ENCODE results near the gene FAR2.

Gene FAR2

DNA sequence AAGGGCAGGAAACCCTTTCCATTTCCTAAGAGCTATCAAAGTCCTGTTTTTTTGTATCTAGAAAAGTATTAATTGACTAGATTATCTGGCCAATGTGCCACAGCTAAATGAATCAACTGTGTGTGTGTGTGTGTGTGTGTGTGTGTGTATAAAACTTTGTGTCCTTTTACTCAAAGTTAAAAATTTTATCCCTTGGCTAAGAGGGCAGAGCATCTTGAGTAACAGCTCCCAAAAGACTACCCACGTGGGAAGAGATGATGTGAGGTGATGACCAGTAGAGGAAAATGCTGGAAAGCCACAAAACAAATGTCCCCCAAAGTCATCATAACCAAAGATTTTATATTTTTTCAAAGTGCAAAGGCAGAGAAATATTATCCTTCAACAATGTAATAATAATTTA, 90.3 kb downstream of the FAR2 start:
- H3K23ac ChIP-seq (ENCODE audit: low read length in 2 of 2): no peak overlapping the region
- no peak overlapping the region for H3K18ac ChIP-seq (ENCODE audit: low read depth in 1 of 2, low read length in 2 of 2)
- H3K4ac ChIP-seq (ENCODE audit: low read depth in 1 of 2, low read length in 2 of 2): no peak overlapping the region
- no peak overlapping the region for H2BK12ac ChIP-seq (ENCODE audit: low read length in 2 of 2)
- peaks cover 4% of the 10 kb centered on the region for H3K4me1 ChIP-seq (ENCODE audit: control insufficient read depth, insufficient read depth, low read depth, low read length)
- H3K9me3 ChIP-seq (ENCODE audit: control insufficient read depth, low read length): no peaks in the 10 kb centered on the region
- no peaks in the 10 kb centered on the region for H3K27me3 ChIP-seq (ENCODE audit: control insufficient read depth in 1 of 2, insufficient read depth in 1 of 2, low read length in 2 of 2)
- no peak overlapping the region for H2AFZ ChIP-seq (ENCODE audit: low read depth, low read length)
- no peak overlapping the region for H2BK120ac ChIP-seq (ENCODE audit: low read depth, low read length)
- H3K36me3 ChIP-seq (ENCODE audit: control insufficient read depth in 1 of 2, insufficient read depth in 2 of 2, low read depth in 1 of 2, low read length in 2 of 2): no peaks in the 10 kb centered on the region
- no peak overlapping the region for H3K14ac ChIP-seq (ENCODE audit: low read length in 2 of 2)
- DNase-seq: no peak
- no peak overlapping the region for H4K8ac ChIP-seq (ENCODE audit: low read length)
- no peak overlapping the region for H3K27ac ChIP-seq (ENCODE audit: low read length, poor library complexity, severe bottlenecking)
- H4K91ac ChIP-seq (ENCODE audit: low read length): no peak overlapping the region
- no CpG with 5 or more reads among the region's 1 CpG for WGBS
- peaks cover 3% of the 10 kb centered on the region for H3K79me1 ChIP-seq (replicated peaks; ENCODE audit: low read length, poor library complexity, severe bottlenecking)
- no peak overlapping the region for H3K4me2 ChIP-seq (ENCODE audit: low read length, poor library complexity, severe bottlenecking)
- H3K9ac ChIP-seq (ENCODE audit: low read length): peak overlapping the region; percentile 3
- no peak overlapping the region for H2BK15ac ChIP-seq (ENCODE audit: low read depth, poor library complexity, severe bottlenecking)
- no peak overlapping the region for H2AK5ac ChIP-seq (ENCODE audit: low read length, severe bottlenecking)
- no peak overlapping the region for H3K4me3 ChIP-seq (ENCODE audit: insufficient read depth in 1 of 2, low read depth in 1 of 2, low read length in 2 of 2)
- H2BK5ac ChIP-seq (ENCODE audit: low read depth, low read length, poor library complexity, severe bottlenecking): no peak overlapping the region

DNA sequence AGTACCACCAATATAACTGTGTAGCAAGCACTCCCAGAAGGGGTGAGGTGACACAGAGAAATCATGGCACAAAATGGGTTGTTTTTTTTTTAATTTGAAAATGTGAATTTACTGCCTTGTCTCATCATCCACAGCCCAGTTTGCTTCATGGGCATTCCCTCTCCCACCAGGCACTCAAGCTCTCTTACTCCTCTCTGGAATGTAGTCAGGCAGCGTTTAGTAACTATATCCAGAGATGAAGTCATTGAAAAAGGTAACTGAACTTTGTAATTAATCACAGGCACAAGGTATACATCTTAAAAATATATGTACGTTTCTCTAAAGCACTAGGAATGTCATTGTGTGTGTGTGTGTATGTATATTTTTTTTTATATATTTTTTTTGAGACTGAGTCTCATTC, 91.4 kb downstream of the FAR2 start:
- no peak overlapping the region for H3K4me3 ChIP-seq (ENCODE audit: insufficient read depth in 1 of 2, low read depth in 1 of 2, low read length in 2 of 2)
- H3K79me1 ChIP-seq (replicated peaks; ENCODE audit: low read length, poor library complexity, severe bottlenecking): peaks cover 3% of the 10 kb centered on the region
- no peak overlapping the region for H4K8ac ChIP-seq (ENCODE audit: low read length)
- DNase-seq: no peak
- peak overlapping the region in 1 of 2 experiments; percentile 56 for H2BK12ac ChIP-seq (ENCODE audit: low read length in 2 of 2)
- H3K4me2 ChIP-seq (ENCODE audit: low read length, poor library complexity, severe bottlenecking): no peak overlapping the region
- no peaks in the 10 kb centered on the region for H3K36me3 ChIP-seq (ENCODE audit: control insufficient read depth in 1 of 2, insufficient read depth in 2 of 2, low read depth in 1 of 2, low read length in 2 of 2)
- no peak overlapping the region for H2AFZ ChIP-seq (ENCODE audit: low read depth, low read length)
- no peak overlapping the region for H4K91ac ChIP-seq (ENCODE audit: low read length)
- no peak overlapping the region for H3K18ac ChIP-seq (ENCODE audit: low read depth in 1 of 2, low read length in 2 of 2)
- no peak overlapping the region for H2AK5ac ChIP-seq (ENCODE audit: low read length, severe bottlenecking)
- H3K9me3 ChIP-seq (ENCODE audit: control insufficient read depth, low read length): no peaks in the 10 kb centered on the region
- H3K14ac ChIP-seq (ENCODE audit: low read length in 2 of 2): no peak overlapping the region
- WGBS: no CpG with 5 or more reads among the region's 2 CpGs
- peaks cover 4% of the 10 kb centered on the region for H3K4me1 ChIP-seq (ENCODE audit: control insufficient read depth, insufficient read depth, low read depth, low read length)
- H3K23ac ChIP-seq (ENCODE audit: low read length in 2 of 2): no peak overlapping the region
- no peaks in the 10 kb centered on the region for H3K27me3 ChIP-seq (ENCODE audit: control insufficient read depth in 1 of 2, insufficient read depth in 1 of 2, low read length in 2 of 2)
- H2BK5ac ChIP-seq (ENCODE audit: low read depth, low read length, poor library complexity, severe bottlenecking): no peak overlapping the region
- no peak overlapping the region for H2BK120ac ChIP-seq (ENCODE audit: low read depth, low read length)
- H3K4ac ChIP-seq (ENCODE audit: low read depth in 1 of 2, low read length in 2 of 2): peak overlapping the region in 1 of 2 experiments; percentile 6
- H3K27ac ChIP-seq (ENCODE audit: low read length, poor library complexity, severe bottlenecking): no peak overlapping the region
- no peak overlapping the region for H3K9ac ChIP-seq (ENCODE audit: low read length)
- no peak overlapping the region for H2BK15ac ChIP-seq (ENCODE audit: low read depth, poor library complexity, severe bottlenecking)

DNA sequence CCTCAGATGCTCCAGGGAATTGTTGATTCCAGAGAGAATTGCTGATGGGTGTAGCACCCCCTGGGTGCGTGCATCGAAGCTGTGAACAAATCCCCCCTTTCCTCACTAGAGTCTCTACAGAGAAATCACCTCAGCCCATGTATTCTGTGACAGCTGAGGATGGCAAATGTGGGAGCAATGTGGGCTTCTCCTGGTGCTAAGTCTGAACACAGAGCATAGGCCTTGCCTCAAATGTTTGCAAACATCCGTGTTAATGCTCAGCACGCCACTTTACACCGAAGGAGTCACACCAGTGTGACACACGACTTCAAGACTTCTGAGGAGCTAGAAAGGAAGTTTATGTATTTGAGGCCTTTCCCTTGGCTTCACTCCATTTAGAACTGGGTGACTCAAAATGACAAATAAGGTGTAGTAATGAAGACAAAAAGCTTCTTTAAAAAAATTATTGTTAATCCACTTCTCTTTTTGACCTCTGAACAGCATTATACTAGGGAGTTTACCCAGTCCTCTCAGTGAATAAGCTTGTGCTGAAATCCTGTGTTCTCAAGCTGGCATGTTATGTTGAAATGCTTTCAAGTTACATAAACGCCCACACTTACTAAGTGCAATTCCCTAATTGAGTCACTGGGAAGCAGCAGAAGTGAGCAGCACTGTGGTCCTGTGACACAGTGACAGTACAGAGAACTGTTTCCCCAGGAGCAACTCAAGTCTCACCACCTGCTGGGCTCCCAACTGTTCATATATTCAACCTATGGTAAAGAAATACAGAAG, 92.9 kb downstream of the FAR2 start:
- Histone ChIP-seq H2BK12ac (ENCODE audit: low read length in 2 of 2) (peak overlapping the region; percentile 1 to 59), H3K27ac (ENCODE audit: low read length, poor library complexity, severe bottlenecking) (no peak overlapping the region), H3K36me3 (ENCODE audit: control insufficient read depth in 1 of 2, insufficient read depth in 2 of 2, low read depth in 1 of 2, low read length in 2 of 2) (no peaks in the 10 kb centered on the region), H3K4me1 (ENCODE audit: control insufficient read depth, insufficient read depth, low read depth, low read length) (peaks cover 4% of the 10 kb centered on the region), H3K9ac (ENCODE audit: low read length) (peak overlapping the region; percentile 73), H3K27me3 (ENCODE audit: control insufficient read depth in 1 of 2, insufficient read depth in 1 of 2, low read length in 2 of 2) (no peaks in the 10 kb centered on the region), H3K23ac (ENCODE audit: low read length in 2 of 2) (no peak overlapping the region), H3K14ac (ENCODE audit: low read length in 2 of 2) (no peak overlapping the region), H3K4me2 (ENCODE audit: low read length, poor library complexity, severe bottlenecking) (no peak overlapping the region), H3K4ac (ENCODE audit: low read depth in 1 of 2, low read length in 2 of 2) (peak overlapping the region in 1 of 2 experiments; percentile 24), H3K79me1 (replicated peaks; ENCODE audit: low read length, poor library complexity, severe bottlenecking) (peaks cover 3% of the 10 kb centered on the region), H2AFZ (ENCODE audit: low read depth, low read length) (no peak overlapping the region), H3K9me3 (ENCODE audit: control insufficient read depth, low read length) (no peaks in the 10 kb centered on the region), H3K4me3 (ENCODE audit: insufficient read depth in 1 of 2, low read depth in 1 of 2, low read length in 2 of 2) (peak overlapping the region in 1 of 2 experiments; percentile 6), H4K91ac (ENCODE audit: low read length) (no peak overlapping the region), H4K8ac (ENCODE audit: low read length) (peak overlapping the region; percentile 4), H2BK15ac (ENCODE audit: low read depth, poor library complexity, severe bottlenecking) (no peak overlapping the region), H3K18ac (ENCODE audit: low read depth in 1 of 2, low read length in 2 of 2) (peak overlapping the region; percentile 0 to 23), H2AK5ac (ENCODE audit: low read length, severe bottlenecking) (no peak overlapping the region), H2BK5ac (ENCODE audit: low read depth, low read length, poor library complexity, severe bottlenecking) (no peak overlapping the region), H2BK120ac (ENCODE audit: low read depth, low read length) (no peak overlapping the region)
- 13% methylated on average over 6 of the region's 7 CpGs for WGBS
- DNase-seq: peak; percentile 94

DNA sequence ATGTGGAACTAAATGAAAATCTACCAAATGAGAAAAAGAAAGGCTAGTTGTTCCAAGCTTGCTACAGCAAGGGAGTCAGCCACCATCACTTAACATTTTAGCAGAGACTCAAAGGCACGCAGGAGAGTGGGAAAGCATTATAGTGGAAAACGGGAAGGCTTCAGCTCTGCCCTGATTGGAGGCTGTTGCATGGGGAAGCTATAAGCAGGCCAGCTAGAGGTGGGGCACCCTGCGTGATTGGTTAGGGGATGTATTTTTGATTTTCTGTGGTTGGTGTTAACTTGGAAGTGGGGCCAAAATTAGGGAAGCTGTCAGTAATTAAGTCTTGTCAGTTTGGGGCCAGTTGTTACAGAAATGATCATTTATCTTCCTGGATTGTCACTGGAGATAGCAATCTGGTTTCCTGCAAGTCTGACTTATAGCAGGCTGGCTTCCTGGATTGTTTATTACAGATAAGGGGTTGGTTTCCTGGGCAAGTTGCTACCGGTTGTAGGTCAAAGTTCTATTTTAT, 93.9 kb downstream of the FAR2 start:
- Histone ChIP-seq H2AFZ (ENCODE audit: low read depth, low read length) (no peak overlapping the region), H3K36me3 (ENCODE audit: control insufficient read depth in 1 of 2, insufficient read depth in 2 of 2, low read depth in 1 of 2, low read length in 2 of 2) (no peaks in the 10 kb centered on the region), H3K4me1 (ENCODE audit: control insufficient read depth, insufficient read depth, low read depth, low read length) (peaks cover 4% of the 10 kb centered on the region), H3K9me3 (ENCODE audit: control insufficient read depth, low read length) (no peaks in the 10 kb centered on the region), H2BK12ac (ENCODE audit: low read length in 2 of 2) (no peak overlapping the region), H3K9ac (ENCODE audit: low read length) (peak overlapping the region; percentile 73), H2BK5ac (ENCODE audit: low read depth, low read length, poor library complexity, severe bottlenecking) (no peak overlapping the region), H3K27ac (ENCODE audit: low read length, poor library complexity, severe bottlenecking) (no peak overlapping the region), H2BK120ac (ENCODE audit: low read depth, low read length) (no peak overlapping the region), H3K14ac (ENCODE audit: low read length in 2 of 2) (no peak overlapping the region), H3K4me3 (ENCODE audit: insufficient read depth in 1 of 2, low read depth in 1 of 2, low read length in 2 of 2) (no peak overlapping the region), H3K23ac (ENCODE audit: low read length in 2 of 2) (no peak overlapping the region), H4K91ac (ENCODE audit: low read length) (peak overlapping the region; percentile 66), H3K4ac (ENCODE audit: low read depth in 1 of 2, low read length in 2 of 2) (no peak overlapping the region), H3K79me1 (replicated peaks; ENCODE audit: low read length, poor library complexity, severe bottlenecking) (peaks cover 3% of the 10 kb centered on the region), H3K4me2 (ENCODE audit: low read length, poor library complexity, severe bottlenecking) (no peak overlapping the region), H2AK5ac (ENCODE audit: low read length, severe bottlenecking) (no peak overlapping the region), H3K27me3 (ENCODE audit: control insufficient read depth in 1 of 2, insufficient read depth in 1 of 2, low read length in 2 of 2) (no peaks in the 10 kb centered on the region), H4K8ac (ENCODE audit: low read length) (peak overlapping the region; percentile 37), H3K18ac (ENCODE audit: low read depth in 1 of 2, low read length in 2 of 2) (peak overlapping the region in 1 of 2 experiments; percentile 78), H2BK15ac (ENCODE audit: low read depth, poor library complexity, severe bottlenecking) (no peak overlapping the region)
- peak; percentile 37 for DNase-seq
- 20% methylated on average over 3 of the region's 4 CpGs for WGBS

Measured in mesenchymal stem cell (in vitro differentiated cells and primary cell).